K562 (cell line): ENCODE results near the gene ATXN7L1.

ENCODE experiments used
- CHD2 ChIP-seq: IDR thresholded peaks from 2 replicates; pipeline ENCODE4 v1.6.1; 2011; ENCODE audit warnings: low read depth, low read length
- ZNF24 ChIP-seq: fragments of 450-650 bp; IDR thresholded peaks from 2 replicates; pipeline ENCODE4 v1.6.1; 2016
- TF ChIP-seq, protein P1 (sequence below): fragments of 250-450 bp; sonication (Bioruptor Pico); IDR thresholded peaks from 2 replicates; pipeline ENCODE4 v1.8.0; 2021; ENCODE audit warnings: moderate library complexity, mild to moderate bottlenecking, inconsistent platforms

GRCh38 chr7:105917659-105918058 is 41.3 kb upstream of the ATXN7L1 start:
- TF ChIP-seq, protein P1, sequence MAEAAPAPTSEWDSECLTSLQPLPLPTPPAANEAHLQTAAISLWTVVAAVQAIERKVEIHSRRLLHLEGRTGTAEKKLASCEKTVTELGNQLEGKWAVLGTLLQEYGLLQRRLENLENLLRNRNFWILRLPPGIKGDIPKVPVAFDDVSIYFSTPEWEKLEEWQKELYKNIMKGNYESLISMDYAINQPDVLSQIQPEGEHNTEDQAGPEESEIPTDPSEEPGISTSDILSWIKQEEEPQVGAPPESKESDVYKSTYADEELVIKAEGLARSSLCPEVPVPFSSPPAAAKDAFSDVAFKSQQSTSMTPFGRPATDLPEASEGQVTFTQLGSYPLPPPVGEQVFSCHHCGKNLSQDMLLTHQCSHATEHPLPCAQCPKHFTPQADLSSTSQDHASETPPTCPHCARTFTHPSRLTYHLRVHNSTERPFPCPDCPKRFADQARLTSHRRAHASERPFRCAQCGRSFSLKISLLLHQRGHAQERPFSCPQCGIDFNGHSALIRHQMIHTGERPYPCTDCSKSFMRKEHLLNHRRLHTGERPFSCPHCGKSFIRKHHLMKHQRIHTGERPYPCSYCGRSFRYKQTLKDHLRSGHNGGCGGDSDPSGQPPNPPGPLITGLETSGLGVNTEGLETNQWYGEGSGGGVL (CRISPR knock-in tag) = no peak
- TF ChIP-seq ZNF24 (no peak), CHD2 (no peak)
